Activated CD4-positive, CD25-positive, alpha-beta regulatory T cell treated with anti-CD3 and anti-CD28 coated beads, Interleukin-2, amount 50 U/mL, for 72 hours (primary cell): ENCODE measurements around the gene ITPR1.

Experiments
- DNase-seq: peaks from one replicate; pipeline ENCODE4 v3.0.0; 2021

ITPR1 gene

DNA sequence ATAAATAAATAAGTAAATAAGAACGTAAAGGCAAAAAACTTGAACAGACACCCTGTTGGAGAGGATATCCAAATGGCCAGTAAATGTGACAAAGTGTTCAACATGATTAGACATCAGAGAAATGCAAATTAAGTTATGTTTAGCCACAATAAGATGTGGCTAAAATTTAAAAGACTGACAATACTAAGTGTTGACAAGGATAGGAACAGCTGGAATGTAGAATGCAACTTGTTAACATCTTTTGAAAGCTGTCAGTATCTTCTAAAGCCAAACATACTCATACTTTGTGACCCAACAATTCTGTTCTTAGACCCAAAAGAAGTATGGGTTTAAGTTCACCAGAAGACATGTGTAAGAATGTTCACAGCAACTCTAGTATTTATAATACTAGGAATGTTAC lies 197.1 kb downstream of the ITPR1 start:
- no peak for DNase-seq

DNA sequence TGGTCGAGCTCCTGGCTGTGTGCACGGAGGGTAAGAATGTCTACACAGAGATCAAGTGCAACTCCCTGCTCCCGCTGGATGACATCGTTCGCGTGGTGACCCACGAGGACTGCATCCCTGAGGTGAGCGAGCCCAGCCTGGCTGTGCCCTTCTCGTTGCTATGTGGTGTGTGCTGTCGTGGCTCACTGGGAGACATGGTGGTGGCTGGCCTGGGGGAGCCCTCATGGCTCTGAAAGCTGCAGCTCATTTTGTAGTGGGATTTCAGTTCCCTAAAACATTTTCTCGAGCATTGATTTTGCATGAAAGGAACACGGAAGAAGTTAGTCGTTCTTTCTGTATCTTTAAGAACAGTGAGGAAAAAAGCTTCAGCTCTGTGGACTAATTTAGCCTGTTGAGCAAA lies 200.5 kb downstream of the ITPR1 start:
- no peak for DNase-seq

DNA sequence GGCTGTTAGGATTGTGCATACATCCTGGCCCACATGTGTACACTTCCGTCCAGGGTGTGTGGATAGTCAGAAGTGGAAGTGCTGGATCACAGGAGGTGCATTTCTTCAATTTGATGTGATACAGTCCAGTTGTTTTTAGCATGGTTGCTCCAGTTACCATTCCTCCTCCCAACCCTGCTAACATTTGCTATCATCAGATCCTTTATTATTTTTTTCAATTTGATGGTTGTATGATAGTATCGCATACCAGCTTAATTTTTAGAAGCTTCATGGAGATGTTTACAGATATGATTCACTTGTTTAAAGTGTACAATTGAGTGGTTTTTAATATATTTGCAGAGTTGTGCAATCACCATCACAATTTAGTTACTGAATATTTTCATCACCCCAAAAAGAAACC lies 202.7 kb downstream of the ITPR1 start:
- DNase-seq = no peak

DNA sequence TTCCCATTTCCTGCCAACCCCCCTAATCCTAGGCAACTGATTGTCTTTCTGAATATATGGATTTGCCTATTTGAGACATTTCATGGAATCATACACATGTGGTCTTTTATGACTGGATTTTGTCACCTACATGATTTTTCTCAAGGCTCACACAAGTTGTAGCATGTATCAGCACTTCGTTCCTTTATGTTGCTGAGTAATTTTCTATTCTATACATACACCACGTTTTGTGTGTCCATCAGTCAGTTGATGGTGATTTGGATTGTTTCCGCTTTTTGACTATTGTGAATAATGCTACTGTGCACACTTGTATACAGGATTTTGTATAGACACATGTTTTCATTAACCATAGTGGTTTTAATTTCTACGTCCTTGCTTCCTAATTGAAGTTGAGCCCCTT lies 203.1 kb downstream of the ITPR1 start:
- no peak for DNase-seq

DNA sequence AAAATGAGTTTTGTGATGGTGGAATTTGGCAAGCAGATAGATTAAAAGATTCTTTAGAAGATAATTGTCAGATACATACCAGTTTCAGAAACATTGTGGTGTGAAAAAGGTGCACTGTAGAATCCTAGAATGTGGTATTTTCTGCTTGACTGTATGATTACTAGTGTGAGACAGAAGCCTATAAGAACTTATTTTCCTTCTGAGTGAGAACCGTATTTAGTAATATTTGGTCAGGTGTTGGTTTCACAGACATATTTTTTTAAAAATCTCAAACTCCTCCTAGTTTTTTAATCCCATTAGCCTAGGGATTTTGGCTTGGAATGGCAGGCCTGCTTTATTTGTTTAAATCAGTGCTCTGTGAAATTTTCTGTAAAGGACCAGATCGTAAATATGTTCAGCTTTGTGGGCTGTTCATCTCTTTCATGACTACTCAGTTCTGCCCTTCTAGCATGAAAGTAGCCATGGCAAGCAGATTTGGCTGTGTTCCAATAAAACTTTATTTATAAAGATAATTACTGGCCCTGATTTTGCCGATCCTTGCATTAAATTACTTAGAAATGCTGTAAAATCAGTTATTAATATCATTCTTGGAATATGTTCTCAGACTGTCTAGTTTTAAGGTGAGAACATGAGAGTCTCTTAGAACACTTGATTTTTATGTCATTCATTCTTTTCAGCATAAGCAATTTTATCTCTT lies 205.1 kb downstream of the ITPR1 start:
- no peak for DNase-seq

DNA sequence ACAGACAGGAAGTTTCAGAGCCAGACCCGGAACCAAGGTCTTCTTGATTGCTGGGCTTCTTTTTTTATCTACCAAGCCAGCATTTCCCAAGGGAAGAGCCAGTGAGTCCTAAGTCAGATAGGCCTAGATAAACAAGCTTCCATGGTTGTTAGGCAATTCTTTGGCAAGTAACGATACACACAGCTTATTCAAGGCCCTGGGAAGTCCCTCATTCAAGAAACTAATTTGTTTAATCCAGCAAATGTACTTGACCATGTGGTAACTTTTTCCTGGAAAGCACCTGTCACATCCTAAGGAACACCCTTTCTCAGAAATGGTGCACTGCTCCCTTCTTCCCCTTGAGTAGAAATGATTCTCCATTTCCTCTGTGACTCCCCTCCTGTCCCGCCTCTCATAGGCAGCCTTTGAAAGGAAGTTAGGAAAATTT lies 209.9 kb downstream of the ITPR1 start:
- DNase-seq = no peak

DNA sequence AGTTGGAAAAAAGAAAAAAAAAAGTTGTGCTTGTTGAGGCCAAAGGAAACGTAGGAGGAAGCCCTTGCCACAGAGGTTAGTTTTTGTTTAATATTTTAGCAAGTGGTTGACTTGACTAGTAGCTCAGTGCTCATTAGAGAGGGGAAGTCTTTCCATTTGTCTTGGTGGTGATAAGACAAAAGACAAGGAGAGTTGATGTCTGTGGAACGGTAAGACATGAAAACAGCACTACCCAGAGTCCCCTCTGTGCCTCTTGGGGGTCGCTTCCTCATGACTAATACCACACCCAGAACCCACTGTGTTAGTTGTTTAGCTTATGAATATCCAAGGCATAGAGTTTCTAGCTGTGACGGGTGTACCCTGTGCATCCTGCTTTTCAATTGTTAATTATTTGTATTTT lies 211.4 kb downstream of the ITPR1 start:
- no peak for DNase-seq

DNA sequence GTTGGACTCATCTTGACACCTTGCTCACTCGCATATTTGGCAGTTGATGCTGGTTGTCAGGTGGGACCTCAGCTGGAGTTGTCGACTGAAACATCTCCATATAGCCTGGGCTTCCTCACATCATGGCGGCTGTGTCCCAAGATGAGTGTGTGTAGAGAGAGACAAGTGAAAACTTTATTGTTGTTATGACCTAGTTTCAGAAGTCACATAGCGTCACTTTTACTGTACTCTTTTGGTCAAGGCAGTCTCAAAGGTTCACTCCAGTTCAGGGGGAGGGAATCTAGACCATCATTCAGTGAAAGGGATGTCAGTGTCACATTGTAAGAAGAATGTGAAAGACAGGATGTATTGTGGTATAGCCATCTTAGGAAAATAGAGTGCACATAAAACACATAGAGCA lies 214.2 kb downstream of the ITPR1 start:
- DNase-seq = no peak

DNA sequence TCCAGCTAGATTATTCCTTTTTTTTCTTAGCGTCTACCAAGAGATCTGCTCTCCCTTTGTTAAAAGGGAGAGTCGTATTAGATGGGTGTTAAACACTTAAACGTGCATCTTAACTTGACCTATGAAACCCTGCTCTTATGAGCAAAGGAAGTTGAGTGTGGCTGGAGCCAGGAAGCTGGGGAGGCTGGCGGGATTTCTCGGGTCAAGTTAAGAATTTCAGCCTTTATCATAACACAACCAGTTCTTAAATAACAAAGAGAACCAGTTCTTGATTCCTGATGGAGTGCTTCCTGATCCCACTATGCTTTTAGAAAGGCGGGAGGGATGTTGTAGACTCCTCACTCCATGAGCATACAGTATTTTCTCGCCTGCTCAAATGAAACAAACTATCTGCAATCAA lies 215.1 kb downstream of the ITPR1 start:
- no peak for DNase-seq

DNA sequence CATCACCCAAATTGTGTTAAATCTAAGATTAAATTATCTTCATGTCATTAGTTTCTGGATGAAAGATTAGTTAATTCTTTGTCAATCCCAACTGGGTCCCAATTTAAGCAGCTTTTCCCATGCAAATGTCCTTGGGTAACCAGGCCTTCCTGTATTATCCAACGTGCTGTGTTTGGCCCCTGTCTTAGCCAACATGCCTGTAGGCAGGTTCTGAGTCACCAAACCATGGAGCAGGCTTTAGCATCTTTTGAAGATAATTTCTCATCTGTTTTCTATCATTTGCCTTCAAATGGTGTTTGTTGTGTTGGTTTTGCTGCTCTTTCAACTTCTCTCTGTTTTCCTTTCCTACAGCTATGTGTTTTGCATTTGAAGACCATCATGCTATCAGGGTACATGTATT lies 216.2 kb downstream of the ITPR1 start:
- no peak for DNase-seq

DNA sequence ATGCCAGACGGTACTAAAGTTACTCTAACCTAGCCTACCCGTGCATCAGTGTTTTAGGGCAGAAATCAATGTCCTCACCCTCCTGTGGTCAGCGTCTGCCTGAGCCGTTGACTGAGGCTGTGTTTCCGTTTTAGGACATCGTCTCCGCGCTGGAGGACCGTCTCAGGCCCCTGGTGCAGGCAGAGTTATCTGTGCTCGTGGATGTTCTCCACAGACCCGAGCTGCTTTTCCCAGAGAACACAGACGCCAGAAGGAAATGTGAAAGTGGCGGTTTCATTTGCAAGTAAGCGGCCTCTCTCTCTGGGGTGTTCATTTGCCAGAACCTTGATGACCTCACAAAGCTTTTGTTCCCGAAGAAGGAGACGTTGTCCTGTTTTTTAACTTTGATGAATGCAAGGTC lies 217.0 kb downstream of the ITPR1 start:
- no peak for DNase-seq

DNA sequence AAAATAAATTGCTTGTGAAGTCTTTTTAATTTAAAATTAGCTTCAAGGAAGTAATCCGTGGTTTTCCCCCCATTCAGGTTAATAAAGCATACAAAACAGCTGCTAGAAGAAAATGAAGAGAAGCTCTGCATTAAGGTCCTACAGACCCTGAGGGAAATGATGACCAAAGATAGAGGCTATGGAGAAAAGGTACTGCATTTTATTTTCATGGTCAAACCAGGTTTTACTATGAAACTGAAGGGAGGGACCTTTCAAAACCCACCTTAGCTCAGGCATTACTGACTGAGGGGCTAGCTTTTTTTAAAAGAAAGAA lies 218.5 kb downstream of the ITPR1 start:
- DNase-seq = no peak

DNA sequence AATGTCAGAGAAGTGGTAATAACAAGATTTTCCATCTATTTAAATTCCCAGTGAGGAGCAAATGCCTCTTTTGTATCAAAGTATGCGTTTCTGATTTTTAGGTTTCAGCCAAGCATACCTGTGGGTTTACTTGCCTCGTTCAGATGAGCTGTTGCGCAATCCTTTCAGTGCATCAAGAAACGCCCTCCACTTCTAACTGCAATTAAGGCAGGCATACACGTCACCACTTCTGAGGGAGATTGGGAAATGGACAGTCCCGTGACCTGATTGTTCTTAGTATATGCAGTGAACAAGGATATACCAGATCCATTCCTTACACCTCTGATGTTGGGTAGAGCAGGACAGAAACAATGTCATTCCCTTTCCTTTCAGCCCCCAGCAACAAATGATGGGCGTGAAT lies 219.0 kb downstream of the ITPR1 start:
- DNase-seq = no peak

DNA sequence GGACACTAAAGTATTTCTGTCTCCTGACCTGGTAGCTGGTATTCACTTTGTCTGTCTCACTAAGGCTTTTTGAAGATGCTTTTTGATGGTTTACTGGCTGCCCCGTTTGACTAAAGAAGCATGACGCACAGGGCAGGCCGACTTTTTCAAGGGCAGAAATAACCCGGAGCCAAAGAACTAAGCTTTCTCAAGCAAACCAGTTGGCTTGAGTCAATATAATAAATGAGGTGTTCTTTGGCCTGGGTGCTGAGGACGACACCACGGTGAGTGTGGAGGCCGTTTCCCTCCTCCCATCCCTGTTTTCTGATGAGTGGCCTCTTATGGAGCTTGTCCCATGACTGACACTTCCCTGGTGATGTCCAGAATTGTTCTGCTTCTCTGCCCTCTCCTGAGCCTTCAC lies 220.9 kb downstream of the ITPR1 start:
- no peak for DNase-seq

DNA sequence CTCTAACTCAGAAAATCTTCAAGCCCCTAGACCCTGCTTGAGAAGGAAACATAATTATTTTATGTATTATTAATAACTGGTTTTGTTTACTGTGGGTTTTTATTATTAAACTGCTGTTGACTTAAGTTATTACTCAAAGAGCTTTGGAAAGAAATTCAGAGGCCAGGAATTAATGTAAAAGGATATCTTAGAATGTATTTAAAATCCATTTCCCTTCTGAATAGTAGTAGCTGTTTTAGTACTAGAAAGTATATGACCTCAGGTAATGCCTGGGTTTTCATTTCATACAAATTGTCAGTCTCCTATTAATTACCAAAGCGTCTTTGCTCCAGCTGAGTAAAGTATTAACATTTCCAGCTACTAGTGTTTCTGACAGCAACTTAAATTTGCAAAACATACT lies 223.1 kb downstream of the ITPR1 start:
- DNase-seq = no peak

DNA sequence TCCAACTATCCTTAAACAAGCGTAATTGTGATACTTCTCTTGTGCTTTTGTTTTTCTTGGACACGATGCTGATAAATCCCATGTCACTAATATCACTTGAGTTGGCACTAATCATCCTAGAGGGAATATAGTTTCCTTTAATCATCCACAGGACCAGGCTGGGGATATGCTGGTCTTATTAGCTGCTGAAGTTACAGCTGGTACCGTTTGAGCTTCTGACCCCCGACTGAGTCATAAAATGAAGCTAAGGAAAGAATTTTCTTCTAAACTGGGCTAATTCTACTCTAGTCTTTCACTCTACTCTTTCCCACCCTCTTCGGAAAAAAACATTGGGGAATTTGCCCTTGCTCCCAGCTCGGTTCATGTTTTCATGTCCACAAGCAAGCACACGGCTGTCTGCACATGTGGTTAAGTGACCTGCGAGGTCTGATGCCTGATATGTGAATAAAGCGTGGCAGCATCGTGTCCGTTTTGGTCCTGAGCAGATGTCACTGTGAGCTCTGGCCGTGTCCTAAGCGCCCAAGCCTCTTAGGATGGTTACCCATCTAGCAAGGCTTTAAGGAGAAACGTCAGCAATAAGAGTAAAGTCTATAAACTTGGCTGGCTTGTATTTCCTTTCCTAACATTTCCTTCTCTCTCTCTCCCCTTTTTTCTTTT lies 223.7 kb downstream of the ITPR1 start:
- DNase-seq = no peak

DNA sequence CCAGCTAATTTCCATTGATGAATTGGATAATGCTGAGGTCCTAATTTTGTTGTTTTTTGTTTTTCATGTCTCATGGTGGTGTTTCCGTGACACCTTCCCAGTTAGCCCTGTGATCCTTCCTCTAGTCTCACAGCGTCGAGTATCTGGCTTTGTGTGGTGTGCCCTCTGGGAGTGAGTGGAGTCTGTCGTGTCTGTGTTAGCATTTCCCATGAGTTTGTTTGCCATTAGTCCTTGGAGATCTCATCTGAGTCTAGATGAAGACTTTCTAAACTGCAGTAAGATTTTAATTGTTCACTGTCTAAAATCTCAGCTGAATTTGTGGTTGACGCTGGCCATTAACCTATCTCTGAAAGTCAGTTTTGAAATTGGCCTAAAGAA lies 224.2 kb downstream of the ITPR1 start:
- no peak for DNase-seq

DNA sequence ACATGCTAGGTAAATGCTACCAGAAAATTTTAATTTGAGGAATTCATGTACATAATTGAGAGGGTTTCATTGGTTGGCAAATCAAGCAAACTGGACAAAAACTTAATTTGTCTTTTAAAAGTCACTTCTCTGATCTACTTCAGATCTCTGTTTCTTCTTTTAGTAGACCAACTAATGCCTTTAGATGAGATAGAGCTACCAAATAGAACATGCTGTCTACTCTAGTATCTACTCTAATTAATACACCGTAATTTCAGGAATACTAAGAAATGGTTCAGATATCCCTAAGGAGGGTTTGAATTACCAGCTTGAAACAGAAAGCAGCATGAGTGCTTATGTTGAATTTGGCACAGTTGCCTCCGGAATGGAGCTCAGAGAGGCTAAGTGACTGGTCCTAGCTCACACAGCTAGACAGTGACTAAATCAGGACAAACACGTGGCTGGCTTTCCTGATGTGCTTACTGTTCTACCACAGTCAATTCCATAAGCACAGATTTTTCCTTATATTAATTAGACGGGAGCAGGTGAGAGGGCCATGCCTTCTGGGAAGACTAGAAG lies 225.1 kb downstream of the ITPR1 start:
- DNase-seq = no peak

DNA sequence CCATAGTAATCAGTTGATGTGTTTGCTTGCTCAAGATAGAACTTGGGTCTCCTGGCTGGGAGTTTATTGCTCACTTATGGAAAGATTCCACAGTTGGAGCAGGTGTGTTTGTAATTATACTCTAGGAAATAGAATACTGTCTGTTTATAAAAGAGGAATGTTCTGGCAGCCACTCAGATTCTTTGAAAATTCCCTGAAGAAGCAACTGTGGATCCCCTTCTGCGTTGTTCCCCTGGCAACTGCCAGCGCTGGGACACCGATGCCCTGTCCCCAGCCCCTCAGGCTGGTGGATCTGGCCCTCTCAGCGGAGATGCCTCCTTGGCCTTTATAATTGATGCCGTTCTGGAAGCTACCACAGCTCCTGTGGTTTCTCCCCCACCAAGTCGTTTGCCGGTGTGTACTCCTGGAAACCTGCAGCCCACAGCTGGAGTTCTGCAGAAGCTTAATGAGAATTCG lies 225.9 kb downstream of the ITPR1 start:
- no peak for DNase-seq

DNA sequence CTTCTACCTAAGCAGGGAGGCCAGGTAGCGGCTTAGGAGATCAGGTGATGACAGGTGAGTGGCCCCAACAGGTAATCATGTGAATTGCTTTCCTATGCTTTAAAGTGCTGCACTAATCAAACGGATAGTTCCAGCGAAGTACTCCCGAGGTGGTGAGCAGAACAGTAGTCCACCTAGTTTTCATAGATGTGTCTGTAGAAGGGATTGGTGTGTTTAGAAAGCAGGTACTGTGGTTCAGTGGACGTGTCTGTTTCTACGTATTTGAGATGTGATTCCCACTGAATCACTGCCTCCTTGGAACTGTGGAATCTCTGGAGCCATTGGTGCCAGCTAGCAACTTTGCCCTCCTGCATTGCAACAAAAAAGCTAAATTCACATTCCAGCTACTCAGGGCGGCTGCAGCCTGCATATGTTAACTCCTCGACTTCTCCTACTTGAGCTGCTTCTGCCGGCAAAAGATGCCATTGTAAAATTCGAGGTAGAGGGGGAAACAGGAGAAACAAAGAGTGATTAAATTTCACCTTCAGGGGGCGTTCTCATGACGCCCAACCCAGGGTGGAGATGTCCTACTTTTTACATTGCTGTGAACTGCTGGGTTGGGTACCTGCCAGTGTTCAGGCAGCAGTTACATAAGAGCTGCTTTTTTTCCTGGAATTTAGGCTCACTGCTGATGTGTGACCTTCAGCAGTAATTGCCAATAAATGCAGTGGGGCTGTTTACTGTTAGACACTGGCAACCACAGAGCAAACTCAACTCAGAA lies 227.3 kb downstream of the ITPR1 start:
- no peak for DNase-seq

DNA sequence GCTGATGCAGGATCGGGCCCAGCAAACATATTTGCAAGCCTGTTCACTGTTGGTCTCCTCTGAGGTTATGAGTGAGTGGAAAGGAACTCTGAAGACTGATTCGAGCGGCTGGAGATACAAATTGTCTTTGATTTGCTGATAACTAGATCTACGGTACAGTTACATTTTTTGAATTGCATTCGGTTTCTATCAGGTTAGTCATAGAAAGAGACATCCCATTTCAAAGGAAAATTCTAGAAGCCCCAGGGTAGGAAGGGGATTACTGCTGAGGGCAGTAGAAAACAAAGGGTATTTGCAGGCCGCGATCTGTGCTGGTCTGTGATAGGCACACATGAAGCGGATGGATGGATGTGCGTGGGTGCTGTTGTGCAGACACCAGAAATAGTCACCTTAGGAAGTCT lies 228.4 kb downstream of the ITPR1 start:
- DNase-seq = no peak

DNA sequence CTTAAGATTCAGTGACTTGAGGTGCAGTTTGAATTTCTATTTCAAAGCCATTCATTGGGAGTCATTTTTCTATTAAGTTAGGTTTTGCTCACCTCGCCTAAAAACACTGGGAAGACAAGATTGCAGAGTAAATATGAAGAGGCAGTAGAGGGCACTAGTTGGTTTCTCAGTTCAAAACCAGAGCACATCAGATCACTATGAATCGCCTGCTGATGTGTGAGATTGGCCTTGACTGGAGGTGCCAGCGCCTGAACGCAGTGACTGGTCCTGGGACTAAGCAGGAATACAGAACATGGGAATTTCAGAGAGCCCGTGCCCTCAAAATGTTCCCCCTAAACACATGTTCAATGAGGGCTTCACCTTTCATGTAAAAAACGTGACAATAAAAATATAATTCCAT lies 229.0 kb downstream of the ITPR1 start:
- no peak for DNase-seq

DNA sequence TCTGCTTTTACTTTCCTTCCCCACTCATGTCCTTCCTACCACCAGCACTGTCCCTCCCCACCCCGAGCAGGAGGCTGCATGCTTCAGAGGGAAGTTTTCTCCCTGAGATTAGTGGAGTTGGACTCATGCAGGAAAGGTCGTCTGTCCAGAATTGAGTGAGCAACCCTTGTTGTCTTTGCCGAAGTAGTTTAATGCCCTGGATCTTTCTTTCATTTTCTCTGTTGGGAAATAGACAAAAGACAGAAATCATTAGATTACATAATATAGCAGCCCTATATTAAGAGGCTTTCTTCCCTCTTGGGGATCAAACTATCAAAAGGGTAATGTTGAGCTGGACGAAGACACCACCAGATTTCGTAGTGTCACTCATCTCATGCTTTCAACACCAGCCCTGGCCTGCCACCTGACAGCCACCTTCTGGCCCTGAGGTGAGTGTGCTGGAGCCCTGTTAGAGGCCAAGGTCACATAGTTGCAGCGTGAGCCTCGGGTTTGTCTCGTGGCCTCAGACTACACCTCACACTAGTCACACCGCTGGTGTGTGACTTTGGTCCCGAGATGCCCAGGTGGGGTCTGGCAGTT lies 231.0 kb downstream of the ITPR1 start:
- no peak for DNase-seq

DNA sequence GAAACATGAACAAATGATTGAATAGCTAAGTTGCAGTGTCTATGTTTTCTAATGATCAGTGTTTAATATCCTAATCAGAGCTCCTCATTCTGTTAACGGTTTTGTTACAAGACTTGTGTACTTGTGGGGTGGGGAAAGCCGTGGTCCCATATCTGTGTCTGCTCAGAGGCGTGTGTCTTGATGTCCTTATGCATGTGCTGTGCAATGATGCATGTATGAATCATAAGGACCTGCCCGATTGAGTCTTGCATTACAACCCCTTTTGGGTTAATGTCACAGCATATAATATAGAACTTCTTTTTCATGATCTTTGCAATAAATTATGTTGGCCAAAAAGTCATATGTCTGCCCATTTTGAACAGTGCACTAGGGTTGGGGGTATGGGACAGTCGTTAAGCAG lies 233.4 kb downstream of the ITPR1 start:
- DNase-seq = no peak
